HG02763 (cell line): ENCODE results near the gene SRPK2.
"Not testable (repeated sequence)": the region's sequence is repeated elsewhere in the genome, so short reads cannot be mapped to it uniquely, and the experiment has no call there.

ENCODE experiments used
- ATAC-seq: cut with Tn5 transposase; IDR thresholded peaks from one replicate; pipeline ENCODE4 v1.9.1; 2021; ENCODE audit warnings: mild to moderate bottlenecking, moderate library complexity; ENCODE audit not compliant: unreplicated experiment

SRPK2 gene

DNA sequence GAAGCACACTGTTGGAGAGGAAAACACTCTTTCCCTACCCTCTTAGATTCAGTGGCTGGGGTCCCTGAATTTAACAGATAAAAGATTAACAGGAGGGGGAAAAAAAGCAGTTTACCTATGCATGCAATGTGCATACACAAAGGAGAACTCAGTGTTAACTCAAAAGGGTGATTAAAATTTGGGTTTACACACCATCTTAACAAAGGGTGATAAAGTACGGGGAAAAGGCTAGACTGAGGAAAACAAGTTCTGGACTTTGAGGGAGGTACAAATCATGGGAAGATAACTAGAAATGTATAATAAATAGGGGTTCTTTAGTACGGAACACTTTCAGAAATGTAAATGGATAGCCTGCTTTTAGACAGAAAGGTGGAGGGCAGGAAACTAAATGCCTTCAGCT lies 83.1 kb downstream of the SRPK2 start:
- no peak for ATAC-seq

DNA sequence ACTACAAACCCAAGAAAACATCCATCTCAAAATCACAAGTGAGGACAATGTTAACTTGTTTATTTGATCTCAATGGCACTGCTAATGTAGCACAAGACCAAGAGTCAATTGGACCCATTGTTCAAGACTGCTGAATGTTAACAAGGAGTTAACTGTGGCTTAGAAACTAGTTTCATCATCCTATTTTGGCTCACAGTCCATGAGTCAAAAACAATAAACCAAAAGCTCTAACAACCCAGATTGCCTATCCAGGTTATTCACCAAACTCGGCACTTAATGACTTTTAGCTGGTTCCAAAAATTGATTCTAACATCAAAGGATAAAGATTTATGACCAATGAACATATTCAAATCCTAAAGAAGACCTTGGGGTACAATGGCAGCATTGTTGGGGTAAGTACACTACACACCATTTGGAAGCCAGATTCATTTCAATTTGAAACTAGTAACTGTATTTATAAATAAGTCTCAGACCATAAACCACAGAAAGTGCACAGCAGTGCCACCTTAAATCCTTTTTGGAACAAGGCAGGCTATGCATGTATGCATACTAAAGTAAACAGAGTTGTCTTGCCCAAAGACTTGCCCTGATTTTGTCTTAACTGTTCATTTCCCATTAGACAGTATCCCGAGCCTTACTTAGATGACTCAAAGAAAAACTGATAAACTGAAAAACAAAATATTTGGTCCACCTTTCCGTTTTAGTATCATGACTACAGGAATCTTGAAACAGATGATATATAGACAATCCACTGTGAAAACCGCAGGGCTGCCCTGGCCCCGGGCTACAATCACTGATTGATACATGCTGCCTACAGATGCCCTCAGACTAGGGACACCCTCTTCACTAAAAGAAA lies 84.5 kb downstream of the SRPK2 start:
- ATAC-seq = peak; percentile 62

DNA sequence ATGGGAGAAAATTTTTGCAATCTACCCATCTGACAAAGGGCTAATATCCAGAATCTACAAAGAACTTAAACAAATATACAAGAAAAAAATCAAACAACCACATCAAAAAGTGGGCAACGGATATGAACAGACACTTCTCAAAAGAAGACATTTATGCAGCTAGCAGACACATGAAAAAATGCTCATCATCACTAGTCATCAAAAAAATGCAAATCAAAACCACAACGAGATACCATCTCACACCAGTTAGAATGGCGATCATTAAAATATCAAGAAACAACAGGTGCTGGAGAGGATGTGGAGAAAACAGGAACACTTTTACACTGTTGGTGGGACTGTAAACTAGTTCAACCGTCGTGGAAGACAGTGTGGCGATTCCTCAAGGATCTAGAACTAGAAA lies 88.1 kb downstream of the SRPK2 start:
- ATAC-seq = not testable (repeated sequence)

DNA sequence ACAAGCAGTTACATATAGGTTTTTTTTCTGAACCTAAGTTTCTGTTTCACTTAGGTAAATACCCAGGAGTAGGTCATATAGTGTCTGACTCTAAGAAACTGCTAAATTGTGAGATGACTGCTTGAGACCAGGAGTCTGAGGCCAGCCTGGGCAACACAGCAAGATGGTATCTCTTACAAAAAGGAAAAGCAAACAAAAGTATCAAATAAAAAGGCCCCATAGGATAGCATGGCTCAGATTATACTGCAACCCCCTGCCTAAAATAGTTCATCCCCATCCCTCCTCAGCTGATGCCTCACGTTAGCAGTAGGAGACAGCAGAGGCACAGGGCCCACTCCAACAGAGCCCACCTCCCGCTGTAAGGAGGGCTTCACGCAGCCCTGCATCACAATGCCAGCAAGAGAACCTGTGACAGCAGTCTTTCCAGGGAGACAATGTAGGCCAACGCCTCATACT lies 90.3 kb downstream of the SRPK2 start:
- peak; percentile 81 for ATAC-seq

DNA sequence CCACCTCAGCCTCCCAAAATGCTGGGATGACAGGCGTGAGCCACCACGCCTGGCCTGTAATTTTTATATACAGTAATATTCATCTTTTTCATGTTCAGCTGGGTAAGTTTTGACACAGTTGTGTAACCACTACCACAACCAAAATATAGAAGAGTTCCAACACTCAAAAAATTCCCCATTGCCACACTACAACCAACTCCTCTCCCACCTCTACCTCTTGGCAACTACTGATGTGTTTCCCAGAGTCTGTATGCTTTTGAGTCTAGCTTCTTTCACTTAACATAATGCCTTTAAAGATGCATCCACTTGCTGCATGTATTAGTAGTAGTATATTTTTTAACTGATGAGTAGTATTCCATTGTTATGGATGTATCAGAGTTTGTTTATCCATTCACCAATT lies 90.7 kb downstream of the SRPK2 start:
- peak; percentile 50 for ATAC-seq

DNA sequence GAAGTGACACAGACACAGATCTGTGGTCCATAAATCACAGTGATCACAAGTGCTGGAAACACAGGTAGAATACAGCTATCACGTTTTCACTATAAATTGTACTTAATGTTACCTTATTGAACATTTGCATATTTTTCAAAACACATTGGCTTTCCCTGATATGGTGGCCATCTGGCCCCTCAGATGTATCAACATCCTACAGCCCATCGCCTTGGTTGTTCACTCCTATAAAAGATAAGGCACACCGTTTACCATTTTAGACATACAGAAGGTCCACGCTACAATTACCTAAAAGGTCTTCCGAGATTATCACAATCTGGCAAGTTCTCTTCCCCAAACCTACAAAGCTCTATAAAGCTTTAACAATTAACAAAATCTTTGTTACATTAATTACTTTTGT lies 91.4 kb downstream of the SRPK2 start:
- no peak for ATAC-seq

DNA sequence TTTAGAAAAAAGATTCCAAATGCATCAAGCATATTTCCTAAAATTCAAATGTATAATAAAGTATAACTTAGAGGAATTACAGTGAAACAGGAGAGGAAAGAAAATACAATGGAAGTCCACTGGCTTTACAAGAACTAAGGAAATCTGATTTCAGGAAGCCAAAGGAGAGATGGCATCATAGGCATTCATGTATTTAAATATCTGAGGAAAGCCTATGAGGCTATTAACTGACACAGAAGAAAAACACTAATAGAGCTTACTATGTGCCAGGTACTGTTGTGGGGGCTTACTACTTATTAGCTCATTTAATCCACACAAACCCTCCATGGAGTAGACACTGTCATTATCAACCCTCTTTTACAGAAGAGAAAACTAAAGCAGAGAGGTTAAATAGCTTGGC lies 92.2 kb downstream of the SRPK2 start:
- no peak for ATAC-seq

DNA sequence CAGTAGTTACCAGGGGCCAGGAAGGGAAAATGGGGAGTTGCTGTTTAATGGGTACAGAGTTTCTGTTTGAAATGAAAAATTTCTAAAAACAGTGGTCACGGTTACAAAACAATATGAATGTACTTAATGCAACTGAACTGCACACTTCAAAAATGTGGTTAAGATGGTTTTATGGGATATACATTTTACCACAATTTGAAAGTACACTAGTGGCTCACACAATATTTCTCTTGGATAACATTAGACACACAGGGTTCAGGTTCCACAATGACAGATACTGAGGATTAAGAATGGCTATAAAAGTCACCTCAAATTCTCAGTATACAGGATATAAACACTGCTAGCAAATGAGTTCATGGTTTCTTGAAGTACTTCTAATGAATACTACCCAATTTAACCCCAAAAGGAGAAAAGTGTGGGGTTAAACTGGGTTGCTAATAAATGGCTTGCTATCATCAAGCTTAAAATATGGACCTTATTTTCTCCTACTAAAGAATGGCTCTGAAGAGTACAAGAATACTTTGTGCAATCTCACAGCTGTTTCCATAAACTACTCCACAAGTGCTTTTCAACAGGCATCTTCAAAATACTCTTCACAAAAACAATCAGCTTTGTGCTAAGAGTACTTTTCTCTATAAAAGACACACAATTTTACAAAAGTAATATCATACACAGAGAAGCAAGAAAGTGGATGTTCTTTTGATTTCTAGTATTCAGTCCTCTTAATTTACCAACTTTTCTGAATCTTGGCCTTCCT lies 92.9 kb downstream of the SRPK2 start:
- no peak for ATAC-seq

DNA sequence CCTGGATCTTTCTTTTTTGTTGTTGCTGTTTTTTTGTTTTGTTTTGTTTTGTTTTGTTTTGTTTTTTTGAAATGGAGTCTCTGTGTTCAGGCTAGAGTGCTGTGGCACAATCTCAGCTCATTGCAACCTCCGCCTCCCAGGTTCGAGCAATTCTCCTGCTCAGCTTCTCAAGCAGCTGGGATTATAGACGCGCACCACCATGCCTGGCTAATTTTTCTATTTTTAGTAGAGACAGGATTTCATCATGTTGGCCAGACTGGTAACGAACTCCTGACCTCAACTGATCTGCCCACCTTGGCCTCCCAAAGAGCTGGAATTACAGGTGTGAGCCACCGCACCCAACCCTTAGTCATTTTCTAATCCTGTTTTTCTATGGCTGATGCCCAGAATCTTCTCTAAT lies 94.2 kb downstream of the SRPK2 start:
- ATAC-seq = not testable (repeated sequence)

DNA sequence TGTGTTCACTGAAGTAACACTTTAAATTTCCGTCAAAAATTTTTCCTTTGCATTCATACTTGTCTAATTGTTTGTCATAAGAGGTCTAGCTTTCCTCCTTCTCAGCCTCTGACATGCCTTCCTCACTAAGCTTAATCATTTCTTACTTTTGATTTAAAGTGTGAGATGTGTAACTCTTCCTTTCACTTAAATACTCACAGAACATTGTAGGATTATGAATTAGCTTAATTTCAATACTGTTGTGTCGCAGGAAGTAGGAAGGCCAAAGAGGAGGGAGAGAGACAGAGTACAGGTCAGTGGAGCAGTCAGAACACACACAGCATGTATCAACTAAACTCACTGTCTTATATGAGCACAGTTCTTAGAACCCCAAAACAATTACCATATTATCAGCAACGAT lies 99.0 kb downstream of the SRPK2 start:
- ATAC-seq = no peak

DNA sequence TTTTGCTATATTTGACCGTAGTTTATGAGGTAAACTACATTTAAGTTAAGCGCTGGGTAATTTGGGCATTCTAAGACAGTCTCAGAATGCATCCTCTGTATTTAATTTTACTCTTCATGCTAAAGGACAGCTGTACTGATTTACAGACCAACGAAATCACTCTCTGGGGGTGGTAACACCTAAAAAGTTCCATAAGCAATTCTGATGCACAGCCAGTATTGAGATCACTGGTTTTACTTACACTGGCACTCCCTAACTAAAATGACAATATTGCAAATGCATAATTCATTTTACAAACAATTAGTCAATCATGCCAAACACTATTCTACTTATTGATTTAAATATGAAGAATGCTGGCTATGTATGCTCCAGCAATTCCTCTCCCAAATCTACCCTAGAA lies 102.3 kb downstream of the SRPK2 start:
- no peak for ATAC-seq

DNA sequence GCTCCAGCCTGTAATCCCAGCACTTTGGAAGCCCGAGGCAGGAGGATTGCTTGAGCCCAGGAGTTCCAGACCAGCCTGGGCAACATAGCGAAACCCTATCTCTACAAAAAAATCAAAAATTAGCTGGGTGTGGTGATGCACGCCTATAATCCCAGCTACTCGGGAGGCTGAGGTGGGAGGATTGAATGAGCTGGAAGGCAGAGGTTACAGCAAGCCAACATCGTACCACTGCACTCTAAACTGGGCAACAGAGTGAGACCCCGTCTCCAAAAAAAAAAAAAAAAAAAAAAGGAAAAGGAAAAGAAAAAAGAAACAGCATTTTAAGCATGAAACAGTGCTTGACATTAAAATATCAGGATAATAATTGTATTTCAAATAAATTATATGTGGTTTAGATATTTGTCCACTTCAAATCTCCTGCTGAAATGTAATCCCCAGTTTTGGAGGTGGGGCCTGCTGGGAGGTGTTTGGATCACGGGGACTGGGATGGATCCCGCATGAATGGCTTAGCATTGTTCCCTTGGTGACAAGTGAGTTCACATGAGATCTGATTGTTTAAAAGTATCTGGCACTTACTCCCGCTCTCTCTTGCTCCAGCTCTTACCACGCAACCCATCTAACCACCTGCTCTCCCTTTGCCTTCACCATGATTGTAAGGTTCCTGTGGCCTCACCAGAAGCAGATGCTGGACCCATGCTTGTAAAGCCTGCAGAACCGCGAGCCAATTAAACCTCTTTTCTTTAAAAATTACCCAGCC lies 103.4 kb downstream of the SRPK2 start:
- ATAC-seq = no peak

DNA sequence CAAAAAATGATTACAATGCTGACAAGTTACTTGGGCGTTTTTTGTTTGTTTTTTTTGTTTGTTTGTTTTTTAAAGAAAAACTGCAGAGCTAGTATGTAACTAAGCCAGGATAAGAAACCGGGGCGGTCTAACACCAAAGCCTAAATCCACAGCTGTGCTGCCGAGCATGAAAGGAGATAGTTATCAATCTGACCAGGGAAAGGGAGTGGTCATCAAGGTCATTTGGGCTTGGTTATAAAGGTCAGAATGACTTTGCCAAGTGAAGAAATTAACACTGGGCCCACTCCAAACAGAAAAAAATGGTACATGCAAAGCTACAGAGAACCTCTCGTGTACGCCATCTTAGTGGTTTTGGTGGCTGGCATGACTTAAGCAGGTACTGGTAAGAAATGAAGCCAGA lies 104.7 kb downstream of the SRPK2 start:
- no peak for ATAC-seq

DNA sequence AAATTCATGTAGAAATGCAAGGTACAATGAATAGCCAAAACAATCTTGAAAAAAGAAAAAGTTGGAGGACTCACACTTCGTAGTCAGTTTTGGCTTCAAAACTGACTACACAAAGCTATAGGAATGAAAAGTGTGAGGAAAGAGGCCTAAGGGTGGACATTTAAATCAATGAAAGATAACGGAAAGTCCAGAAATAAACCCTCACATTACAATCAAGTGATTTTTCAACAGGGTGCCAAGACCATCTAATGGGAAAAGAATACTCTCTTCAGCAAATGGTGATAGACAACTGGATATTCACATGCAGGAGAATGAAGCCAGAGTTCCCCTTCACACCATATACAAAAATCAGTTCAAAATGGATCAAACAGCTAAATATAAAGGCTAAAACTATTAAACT lies 106.8 kb downstream of the SRPK2 start:
- ATAC-seq = no peak

DNA sequence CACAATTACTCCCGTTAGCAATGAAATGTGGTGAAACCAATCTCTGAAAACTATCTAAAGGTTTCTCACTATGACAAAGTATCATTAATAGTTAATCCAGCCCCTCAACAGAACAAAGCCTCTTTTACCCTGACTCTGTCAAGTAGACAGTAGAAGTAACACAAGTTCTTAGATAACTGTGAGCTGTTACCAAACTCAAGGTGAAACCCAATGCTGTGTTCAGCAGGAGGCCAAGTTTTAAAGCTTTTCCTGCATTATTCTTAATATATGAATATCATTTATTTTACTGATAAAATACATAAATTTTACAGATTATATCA lies 109.1 kb downstream of the SRPK2 start:
- peak; percentile 75 for ATAC-seq

DNA sequence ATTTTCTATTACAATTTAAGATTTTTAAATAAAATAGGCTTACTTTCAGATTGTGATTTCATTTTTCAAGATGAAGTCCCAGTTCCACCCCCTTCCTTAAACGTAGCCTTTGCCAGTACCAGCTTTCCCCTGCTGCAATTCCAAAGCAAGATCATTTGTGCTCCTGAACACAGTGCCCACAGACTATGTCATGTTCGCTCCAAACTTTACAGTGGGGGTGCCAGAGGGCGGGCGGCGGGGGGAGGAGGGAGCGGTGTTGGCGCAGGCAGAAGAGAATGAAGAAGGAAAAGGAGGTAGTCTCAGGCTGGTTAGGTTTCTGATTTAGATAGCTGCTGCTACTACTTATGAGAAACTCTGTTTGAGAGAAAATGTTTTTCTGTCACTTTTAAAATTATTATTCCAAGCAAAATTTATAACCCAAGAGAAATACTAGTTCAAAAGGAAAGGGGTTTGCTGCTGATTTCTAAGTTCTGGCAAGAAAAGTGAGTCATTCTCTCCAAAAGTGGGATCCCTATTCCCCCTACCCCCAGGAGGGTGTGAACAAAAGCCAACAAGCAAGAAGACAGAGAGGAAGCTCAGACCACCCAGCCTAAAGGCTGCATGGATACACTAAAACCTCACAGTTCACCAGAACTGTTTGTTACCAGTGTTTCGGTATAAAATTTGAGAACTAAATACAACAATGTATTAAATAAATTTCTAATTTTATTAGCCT lies 109.6 kb downstream of the SRPK2 start:
- ATAC-seq = peak; percentile 46

DNA sequence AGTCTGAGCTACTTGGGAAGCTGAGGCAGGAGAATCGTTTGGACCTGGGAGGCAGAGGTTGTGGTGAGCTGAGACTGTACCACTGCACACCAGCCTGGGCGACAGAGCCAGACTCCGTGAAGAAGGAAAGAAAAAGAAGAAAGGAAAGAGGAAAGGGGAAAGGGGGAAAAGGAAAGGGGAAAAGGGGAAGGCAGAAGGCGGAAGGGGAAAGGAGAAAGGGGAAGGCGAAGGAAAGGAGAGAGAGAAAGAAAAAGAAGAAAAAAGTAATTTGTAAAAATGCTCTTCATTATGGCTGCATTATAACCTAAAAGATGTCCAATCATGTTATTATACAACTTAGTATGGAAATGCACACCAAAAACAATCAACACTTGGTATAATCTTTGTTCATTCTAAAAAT lies 110.2 kb downstream of the SRPK2 start:
- ATAC-seq = no peak

DNA sequence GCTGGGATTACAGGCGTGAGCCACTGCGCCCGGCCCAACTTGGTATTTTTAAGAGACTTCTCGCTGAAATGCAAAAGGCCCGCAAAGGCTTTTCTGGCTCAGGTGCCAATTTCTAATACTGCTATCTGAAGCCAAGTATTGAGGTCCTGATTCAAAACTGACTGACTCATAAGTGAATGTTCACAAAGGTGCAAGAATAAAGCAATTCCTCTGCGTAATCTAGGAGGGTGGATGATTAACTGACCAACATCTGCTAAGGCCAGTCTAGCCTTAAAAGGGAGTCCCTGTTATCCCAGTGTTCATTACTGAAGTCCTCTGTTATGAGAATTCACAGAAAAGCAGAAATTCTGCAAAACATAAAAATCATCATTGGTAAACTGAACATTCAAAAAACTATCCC lies 111.4 kb downstream of the SRPK2 start:
- ATAC-seq = no peak

DNA sequence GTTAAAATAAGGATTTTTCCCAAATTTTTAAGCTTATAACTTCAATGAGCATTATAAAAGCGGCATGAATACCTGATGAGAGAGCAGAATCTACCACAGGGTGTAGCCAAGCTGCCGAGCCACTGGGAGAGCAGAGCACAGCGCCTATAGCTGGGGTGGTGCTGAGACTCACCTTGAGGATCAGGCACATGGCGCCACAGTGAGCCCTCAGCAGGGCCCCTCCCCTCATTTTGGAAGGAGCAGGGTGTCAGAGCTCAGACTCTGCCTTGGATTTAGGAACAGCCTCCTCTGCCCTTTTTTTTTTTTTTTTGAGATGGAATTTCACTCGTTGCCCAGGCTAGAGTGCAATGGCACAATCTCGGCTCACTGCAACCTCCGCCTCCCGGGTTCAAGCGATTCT lies 118.6 kb downstream of the SRPK2 start:
- ATAC-seq = no peak

DNA sequence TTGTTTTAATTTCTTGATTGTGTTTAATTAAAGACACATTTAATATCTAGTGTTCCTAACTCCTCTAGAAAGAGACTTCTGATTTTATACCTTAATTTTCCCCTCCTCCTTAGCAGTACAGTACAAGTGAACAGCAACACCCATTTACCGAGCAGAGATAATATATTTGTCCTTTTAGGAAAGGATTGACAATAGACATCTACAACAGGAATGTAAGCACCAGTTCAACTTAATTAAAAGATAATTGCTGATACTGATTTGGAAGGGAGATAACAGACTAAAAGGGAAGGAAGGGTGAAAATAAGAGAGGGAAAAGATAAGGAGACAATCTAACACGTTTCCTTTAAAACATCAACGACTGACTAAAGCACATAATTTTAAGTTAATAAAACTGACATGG lies 119.3 kb downstream of the SRPK2 start:
- ATAC-seq = no peak
